Esophagus (tissue), 2 donors: Measurements from ENCODE around the gene DAB2IP. TPM values are rescaled to one million over a fixed set of nuclear protein-coding genes. Genes with fewer than 3 reads are reported as not detected.

Source experiments
- H3K27ac ChIP-seq, 2 donors: one replicate each; pipeline ENCODE4 v1.5.1; 2013; ENCODE audit warnings: low read depth in 2 of 2, mild to moderate bottlenecking in 2 of 2, inconsistent platforms in 1 of 2, low read length in 1 of 2, moderate library complexity in 1 of 2
- H3K27me3 ChIP-seq, 2 donors: one replicate each; pipeline ENCODE4 v1.6.1; 2013; ENCODE audit warnings: low read length in 2 of 2, control low read depth in 1 of 2, mild to moderate bottlenecking in 1 of 2; ENCODE audit not compliant: insufficient read depth in 2 of 2, control insufficient read depth in 1 of 2
- H3K36me3 ChIP-seq, 2 donors: one replicate each; pipeline ENCODE4 v1.6.1; 2013; ENCODE audit warnings: low read length in 1 of 2; ENCODE audit not compliant: control insufficient read depth in 2 of 2, insufficient read depth in 2 of 2
- H3K4me1 ChIP-seq, 2 donors: one replicate each; pipeline ENCODE4 v1.6.1; 2013; ENCODE audit warnings: low read length in 1 of 2; ENCODE audit not compliant: control insufficient read depth in 2 of 2, insufficient read depth in 2 of 2
- H3K4me3 ChIP-seq, 2 donors: one replicate each; pipeline ENCODE4 v1.5.1; 2013; ENCODE audit warnings: low read length in 2 of 2, mild to moderate bottlenecking in 2 of 2, low read depth in 1 of 2, moderate library complexity in 1 of 2
- H3K9me3 ChIP-seq, 2 donors: one replicate each; pipeline ENCODE4 v1.6.1; 2013; ENCODE audit warnings: mild to moderate bottlenecking in 2 of 2, low read depth in 1 of 2, low read length in 1 of 2, moderate library complexity in 1 of 2; ENCODE audit not compliant: control insufficient read depth in 2 of 2, insufficient read depth in 1 of 2
- WGBS, 2 donors: extraction: QIAGEN DNeasy Blood & Tissue Kit; methylation state at CpG; one replicate each; pipeline ENCODE4 v1.1.7; 2013; 5-methylcytosine and 5-hydroxymethylcytosine counted together
- polyA plus RNA-seq, 2 donors: library from polyadenylated mRNA; stranded (reverse); fragments of 200-250 nt; gene quantifications; one replicate each; pipeline ENCODE4 v1.2.3, GENCODE V29; 2013
- donor health status: healthy with polysubstance abuse.
- donor health status: Bipolar disorder and iron deficiency.

The DAB2IP gene
- polyA plus RNA-seq, 2 donors, result 16.7 to 26.4 TPM

DNA sequence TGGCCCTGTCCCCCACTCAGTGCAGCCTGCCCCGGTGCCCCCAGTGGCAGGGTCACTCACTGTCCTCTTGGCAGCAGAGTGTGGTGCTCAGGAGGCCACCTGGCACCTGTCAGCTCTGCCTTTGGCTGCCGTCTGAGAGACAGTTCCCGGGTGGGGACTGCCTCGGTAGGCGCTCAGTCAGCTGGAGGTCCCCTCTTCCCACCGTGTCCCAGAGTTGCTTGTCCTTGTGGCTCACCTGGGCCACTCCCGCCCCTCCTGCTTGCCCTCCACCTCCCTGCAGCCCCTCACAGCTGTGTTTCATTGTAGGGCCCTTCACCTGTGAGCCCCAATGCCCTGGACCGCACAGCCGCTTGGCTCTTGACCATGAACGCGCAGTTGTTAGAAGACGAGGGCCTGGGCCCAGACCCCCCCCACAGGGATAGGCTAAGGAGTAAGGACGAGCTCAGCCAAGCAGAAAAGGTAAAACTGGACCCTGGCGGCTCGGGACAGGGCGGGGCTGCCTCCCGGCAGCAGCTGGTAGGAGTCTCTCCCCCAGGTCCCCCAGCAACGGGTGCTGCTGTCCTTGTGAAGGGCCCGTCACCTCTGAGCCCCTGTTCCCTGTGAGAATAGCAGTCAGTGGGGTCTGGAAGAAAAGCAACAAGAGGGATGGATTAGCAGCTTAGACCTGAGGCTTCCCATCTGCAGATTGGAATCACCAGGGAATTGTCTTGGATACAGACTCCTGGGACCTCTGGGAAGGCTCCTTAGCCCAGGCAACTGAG is 122.7 kb downstream of the DAB2IP start:
- Histone ChIP-seq H3K4me3 (no peak overlapping the region), H3K4me1 (no peaks in the 10 kb centered on the region), H3K9me3 (no peaks in the 10 kb centered on the region), H3K36me3 (peaks cover 22 to 71% of the 10 kb centered on the region in 2 donors), H3K27me3 (no peaks in the 10 kb centered on the region), H3K27ac (no peak overlapping the region)
- WGBS, 2 donors, result 90 to 91% methylated on average over 19 of the region's 19 CpGs

DNA sequence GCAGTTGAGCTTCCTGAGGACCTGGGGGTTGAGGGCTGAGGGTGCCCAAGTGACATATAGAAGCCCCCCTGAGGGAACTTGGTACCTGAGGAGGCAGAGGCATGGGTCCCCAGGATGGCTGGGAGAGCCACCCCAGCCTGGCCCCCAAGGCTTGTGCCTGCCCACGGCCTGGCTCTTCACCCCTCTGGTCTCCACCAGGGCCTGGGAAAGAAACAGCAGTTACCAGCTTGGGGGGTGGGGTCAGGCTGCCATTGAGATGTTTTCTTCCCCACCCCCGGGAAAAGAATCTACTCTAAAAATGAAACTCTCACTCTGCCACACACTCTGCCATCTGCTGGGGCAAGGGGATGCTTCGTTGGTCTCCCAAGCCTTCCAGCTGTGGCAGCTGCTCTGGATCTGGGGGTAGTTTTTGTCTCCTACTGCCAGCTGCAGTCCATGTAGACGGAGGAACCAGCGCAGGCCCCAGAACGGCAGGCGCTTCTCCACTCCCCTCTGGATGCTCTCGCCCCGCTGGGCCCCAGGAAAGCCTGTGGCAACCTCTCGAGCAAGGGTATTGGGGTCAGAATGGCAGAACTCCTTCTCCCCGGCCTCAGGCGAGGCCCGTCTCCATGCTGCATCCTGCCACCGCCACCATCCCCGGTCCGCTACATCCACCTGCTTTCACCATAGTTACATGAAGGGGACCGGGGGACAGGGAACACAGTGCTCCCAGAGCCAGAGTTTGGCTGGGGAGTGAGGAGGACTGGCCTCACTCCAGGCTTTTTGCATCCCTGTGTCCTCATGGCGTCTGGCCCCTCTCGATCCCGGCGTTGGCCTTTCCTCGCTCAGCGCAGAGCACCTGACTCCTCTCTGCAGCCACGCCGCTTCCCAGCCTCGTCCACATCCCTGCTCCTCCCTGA is 123.5 kb downstream of the DAB2IP start:
- H3K4me3 ChIP-seq, result no peak overlapping the region
- no peak overlapping the region for H3K27ac ChIP-seq
- H3K27me3 ChIP-seq, result no peaks in the 10 kb centered on the region
- H3K9me3 ChIP-seq, result no peaks in the 10 kb centered on the region
- H3K4me1 ChIP-seq, result no peaks in the 10 kb centered on the region
- 90 to 93% methylated on average over 26 of the region's 26 CpGs for WGBS, 2 donors
- H3K36me3 ChIP-seq, result peaks cover 22 to 64% of the 10 kb centered on the region in 2 donors

- 94% methylated on average over 23 of the region's 23 CpGs for WGBS, 2 donors
- Histone ChIP-seq H3K4me3 (no peak overlapping the region), H3K27me3 (no peaks in the 10 kb centered on the region), H3K27ac (no peak overlapping the region), H3K4me1 (no peaks in the 10 kb centered on the region), H3K9me3 (no peaks in the 10 kb centered on the region), H3K36me3 (peaks cover 23 to 67% of the 10 kb centered on the region in 2 donors)
Measured at GRCh38 chr9:121776001-121776738, 124.7 kb downstream of the DAB2IP start.

DNA sequence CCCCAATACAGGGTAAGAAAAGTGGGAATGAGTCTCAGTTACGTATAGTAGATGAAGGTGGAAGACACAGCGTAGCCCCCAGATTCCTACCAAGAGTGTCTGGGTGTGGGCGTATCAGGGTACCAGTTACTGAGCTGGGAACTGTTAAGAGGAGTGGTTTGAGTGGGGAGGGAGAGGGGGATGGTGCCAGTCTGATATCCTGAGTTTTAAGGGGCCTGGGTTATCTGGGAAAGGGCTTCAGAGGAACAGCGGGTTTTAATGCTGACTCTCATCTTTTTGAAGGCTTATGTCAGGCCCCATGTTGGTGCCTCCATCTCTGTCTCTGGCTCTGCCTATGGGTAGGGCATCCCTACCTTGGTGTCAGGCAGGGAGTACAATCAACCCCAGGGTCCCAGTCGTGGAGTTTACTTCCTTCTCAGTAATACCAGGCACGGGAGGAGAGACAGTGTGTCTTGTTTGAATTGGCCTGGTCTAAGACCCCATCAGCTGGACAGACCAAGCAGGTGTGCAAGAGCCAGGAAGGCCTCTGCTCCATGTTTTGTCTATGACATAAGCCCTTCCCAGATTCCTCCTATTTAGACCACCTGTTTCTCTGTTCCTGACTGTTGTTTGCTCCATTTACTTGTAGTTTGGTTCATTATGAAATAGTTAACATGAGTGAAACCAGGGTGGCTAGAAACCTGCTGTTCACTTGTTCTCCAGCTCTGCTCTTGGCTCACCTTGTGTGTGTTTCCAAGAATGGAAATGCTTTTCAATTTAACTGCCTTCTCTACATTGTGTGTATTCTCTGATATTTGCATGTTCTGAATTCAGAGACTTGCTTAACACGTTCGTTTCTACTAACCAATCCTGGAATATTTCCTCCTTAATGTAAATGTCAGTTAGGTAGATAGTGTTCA is 125.6 kb downstream of the DAB2IP start:
- H3K36me3 ChIP-seq, result peaks cover 31 to 68% of the 10 kb centered on the region in 2 donors

GRCh38 chr9:121778252-121779225 is 127.1 kb downstream of the DAB2IP start:
- no peaks in the 10 kb centered on the region for H3K9me3 ChIP-seq
- H3K27ac ChIP-seq, result no peak overlapping the region
- 86 to 89% methylated on average over 4 of the region's 4 CpGs for WGBS, 2 donors
- H3K4me1 ChIP-seq, result no peaks in the 10 kb centered on the region
- H3K36me3 ChIP-seq, result peaks cover 28 to 69% of the 10 kb centered on the region in 2 donors
- no peak overlapping the region for H3K4me3 ChIP-seq
- H3K27me3 ChIP-seq, result no peaks in the 10 kb centered on the region

More for the DNA sequence above, 125.6 kb downstream of the DAB2IP start:
- Histone ChIP-seq H3K4me3 (no peak overlapping the region), H3K27ac (no peak overlapping the region), H3K27me3 (no peaks in the 10 kb centered on the region), H3K9me3 (no peaks in the 10 kb centered on the region), H3K4me1 (no peaks in the 10 kb centered on the region)
- 91 to 93% methylated on average over 8 of the region's 8 CpGs for WGBS, 2 donors

GRCh38 chr9:121779381-121780117 is 128.1 kb downstream of the DAB2IP start:
- 77 to 80% methylated on average over 13 of the region's 13 CpGs for WGBS, 2 donors
- H3K36me3 ChIP-seq, result peaks cover 22 to 66% of the 10 kb centered on the region in 2 donors
- no peak overlapping the region for H3K4me3 ChIP-seq
- no peak overlapping the region for H3K27ac ChIP-seq
- H3K27me3 ChIP-seq, result no peaks in the 10 kb centered on the region
- no peaks in the 10 kb centered on the region for H3K9me3 ChIP-seq
- no peaks in the 10 kb centered on the region for H3K4me1 ChIP-seq

- Histone ChIP-seq H3K9me3 (no peaks in the 10 kb centered on the region), H3K36me3 (peaks cover 18 to 62% of the 10 kb centered on the region in 2 donors), H3K4me3 (no peak overlapping the region), H3K4me1 (no peaks in the 10 kb centered on the region), H3K27ac (no peak overlapping the region), H3K27me3 (no peaks in the 10 kb centered on the region)
- 82 to 85% methylated on average over 17 of the region's 17 CpGs for WGBS, 2 donors
Measured at GRCh38 chr9:121780177-121781040, 129.0 kb downstream of the DAB2IP start.
